Liver (tissue), 9 donors: Measurements from ENCODE around the gene GRK6. TPM values are rescaled to one million over a fixed set of nuclear protein-coding genes. Genes with fewer than 3 reads are reported as not detected.

ENCODE experiments used
- DNase-seq: peaks from one replicate; pipeline ENCODE4 v3.0.0-alpha.2; 2017; ENCODE audit warnings: low spot score
- H3K27ac ChIP-seq, 2 donors: one replicate each; pipeline ENCODE4 v1.7.0; 2013; ENCODE audit warnings: inconsistent platforms in 2 of 2, low read length in 2 of 2, control low read depth in 1 of 2, low read depth in 1 of 2, mild to moderate bottlenecking in 1 of 2
- H3K27me3 ChIP-seq, 4 donors: one replicate each; pipeline versions ENCODE4 v1.6.1 to v1.7.0; 2013; ENCODE audit warnings: low read length in 3 of 4, inconsistent platforms in 1 of 4, mild to moderate bottlenecking in 1 of 4, moderate library complexity in 1 of 4; ENCODE audit not compliant: control insufficient read depth in 4 of 4, insufficient read depth in 4 of 4
- H3K36me3 ChIP-seq, 4 donors: one replicate each; pipeline versions ENCODE4 v1.6.1 to v1.7.0; 2013; ENCODE audit warnings: low read length in 3 of 4, mild to moderate bottlenecking in 3 of 4, low read depth in 1 of 4, moderate library complexity in 1 of 4; ENCODE audit not compliant: control insufficient read depth in 4 of 4, insufficient read depth in 3 of 4
- H3K4me1 ChIP-seq, 4 donors: one replicate each; pipeline versions ENCODE4 v1.6.1 to v1.7.0; 2013; ENCODE audit warnings: low read length in 3 of 4, mild to moderate bottlenecking in 3 of 4, moderate library complexity in 1 of 4; ENCODE audit not compliant: control insufficient read depth in 4 of 4, insufficient read depth in 4 of 4
- H3K4me3 ChIP-seq, 3 donors: one replicate each; pipeline versions ENCODE4 v1.6.1 to v1.7.0; 2013; ENCODE audit warnings: low read length in 3 of 3, control low read depth in 1 of 3, low read depth in 1 of 3, mild to moderate bottlenecking in 1 of 3
- H3K9ac ChIP-seq, 2 donors: one replicate each; pipeline ENCODE4 v1.7.0; 2013; ENCODE audit warnings: low read length in 2 of 2, mild to moderate bottlenecking in 2 of 2, moderate library complexity in 2 of 2, control low read depth in 1 of 2, low read depth in 1 of 2
- H3K9me3 ChIP-seq, 4 donors: one replicate each; pipeline versions ENCODE4 v1.6.1 to v1.7.0; 2013; ENCODE audit warnings: low read length in 3 of 4; ENCODE audit not compliant: control insufficient read depth in 4 of 4
- CTCF ChIP-seq: fragments of 150-350 bp; IDR thresholded peaks from 2 replicates; pipeline ENCODE4 v1.5.1; 2017; ENCODE audit warnings: improper control_type of control experiment, low read depth, low read length; ENCODE audit not compliant: missing input control
- EGR1 ChIP-seq, 2 donors: IDR thresholded peaks; 2 replicates each; pipeline ENCODE4 v1.6.1; 2016 to 2018; ENCODE audit warnings: antibody characterized with exemption in 2 of 2, low read depth in 2 of 2
- FOXA2 ChIP-seq: IDR thresholded peaks from 2 replicates; pipeline ENCODE4 v1.6.1; 2016; ENCODE audit warnings: antibody characterized with exemption
- GABPA ChIP-seq, 2 donors: IDR thresholded peaks in 1 of 2; conservative IDR thresholded peaks in 1 of 2; 2 replicates each; pipeline ENCODE4 v1.6.1; 2016; ENCODE audit warnings: antibody characterized with exemption in 2 of 2, mild to moderate bottlenecking in 1 of 2, moderate library complexity in 1 of 2
- WGBS: extraction: QIAGEN DNeasy Blood & Tissue Kit; methylation state at CpG from one replicate; pipeline ENCODE4 v1.1.7; 2013; 5-methylcytosine and 5-hydroxymethylcytosine counted together
- polyA plus RNA-seq, 2 donors: library from polyadenylated mRNA; stranded (reverse) in 1 of 2; unstranded in 1 of 2; fragments of 200-250 nt in 1 of 2; fragments of >200 nt in 1 of 2; fragmentation: Nextera tagmentation in 1 of 2; extraction: Ambion mirVana in 1 of 2; gene quantifications; one replicate each; pipeline versions ENCODE4 v1.2.1 to v1.2.3, GENCODE V29; 2013 to 2015
- total RNA-seq, 2 donors: library from RNA; depleted of rRNA; stranded (reverse); fragments of >200 nt; gene quantifications; one replicate each; pipeline ENCODE4 v1.2.3, GENCODE V29; 2014
- TF ChIP-seq, protein P1 (sequence below): IDR thresholded peaks from 2 replicates; pipeline ENCODE4 v1.6.1; 2016; ENCODE audit warnings: antibody characterized with exemption, mild to moderate bottlenecking
- TF ChIP-seq, protein P2 (sequence below): IDR thresholded peaks from 2 replicates; pipeline ENCODE4 v1.6.1; 2016; ENCODE audit warnings: antibody characterized with exemption
- donor health status: healthy.
- donor health status: healthy.
- donor health status: healthy.
- donor health status: healthy.
- donor health status: healthy.

GRK6 gene
- total and polyA plus RNA-seq, 4 donors = 3.1 to 24.0 (median 10.8) TPM

DNA sequence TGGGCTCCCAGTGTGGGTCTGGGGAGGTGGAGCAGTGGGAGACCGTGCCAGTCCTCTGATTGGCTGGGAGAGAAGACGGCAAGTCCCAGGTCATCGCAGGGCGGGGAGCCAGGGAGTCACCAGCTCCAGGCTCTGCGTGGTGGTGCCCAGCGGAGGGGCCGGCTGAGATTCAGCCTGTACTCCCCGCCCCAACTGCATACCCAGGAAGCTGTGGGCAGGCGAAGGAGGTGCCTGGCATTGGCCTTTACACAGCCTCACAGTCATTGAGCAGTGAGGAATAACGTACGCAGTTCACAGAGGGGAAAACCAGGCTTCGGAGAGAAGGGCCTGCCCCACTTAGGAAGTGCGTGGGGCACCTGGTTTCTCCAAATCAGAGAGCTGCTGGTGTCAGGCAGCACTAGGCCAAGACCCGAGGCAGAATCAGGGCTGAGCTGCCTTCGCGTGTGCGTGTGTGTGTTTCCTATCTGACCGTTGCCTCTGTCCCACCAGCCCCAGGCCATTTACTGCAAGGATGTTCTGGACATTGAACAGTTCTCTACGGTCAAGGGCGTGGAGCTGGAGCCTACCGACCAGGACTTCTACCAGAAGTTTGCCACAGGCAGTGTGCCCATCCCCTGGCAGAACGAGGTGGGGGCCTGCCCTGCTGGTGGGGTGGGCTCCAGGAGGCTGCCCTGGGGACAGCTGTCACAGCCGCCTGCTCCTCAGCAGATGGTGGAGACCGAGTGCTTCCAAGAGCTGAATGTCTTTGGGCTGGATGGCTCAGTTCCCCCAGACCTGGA, 13.9 kb downstream of the GRK6 start:
- 94% methylated on average over 24 of the region's 24 CpGs for WGBS
- H3K4me3 ChIP-seq = no peak overlapping the region
- H3K27me3 ChIP-seq = no peaks in the 10 kb centered on the region
- H3K27ac ChIP-seq = no peak overlapping the region
- no peaks in the 10 kb centered on the region for H3K4me1 ChIP-seq
- no peak for DNase-seq
- no peak for TF ChIP-seq GABPA (IDR thresholded peaks at IDR 0.05 in 1 of 2, conservative IDR thresholded peaks at IDR 0.05 in 1 of 2)
- TF ChIP-seq, protein P1, sequence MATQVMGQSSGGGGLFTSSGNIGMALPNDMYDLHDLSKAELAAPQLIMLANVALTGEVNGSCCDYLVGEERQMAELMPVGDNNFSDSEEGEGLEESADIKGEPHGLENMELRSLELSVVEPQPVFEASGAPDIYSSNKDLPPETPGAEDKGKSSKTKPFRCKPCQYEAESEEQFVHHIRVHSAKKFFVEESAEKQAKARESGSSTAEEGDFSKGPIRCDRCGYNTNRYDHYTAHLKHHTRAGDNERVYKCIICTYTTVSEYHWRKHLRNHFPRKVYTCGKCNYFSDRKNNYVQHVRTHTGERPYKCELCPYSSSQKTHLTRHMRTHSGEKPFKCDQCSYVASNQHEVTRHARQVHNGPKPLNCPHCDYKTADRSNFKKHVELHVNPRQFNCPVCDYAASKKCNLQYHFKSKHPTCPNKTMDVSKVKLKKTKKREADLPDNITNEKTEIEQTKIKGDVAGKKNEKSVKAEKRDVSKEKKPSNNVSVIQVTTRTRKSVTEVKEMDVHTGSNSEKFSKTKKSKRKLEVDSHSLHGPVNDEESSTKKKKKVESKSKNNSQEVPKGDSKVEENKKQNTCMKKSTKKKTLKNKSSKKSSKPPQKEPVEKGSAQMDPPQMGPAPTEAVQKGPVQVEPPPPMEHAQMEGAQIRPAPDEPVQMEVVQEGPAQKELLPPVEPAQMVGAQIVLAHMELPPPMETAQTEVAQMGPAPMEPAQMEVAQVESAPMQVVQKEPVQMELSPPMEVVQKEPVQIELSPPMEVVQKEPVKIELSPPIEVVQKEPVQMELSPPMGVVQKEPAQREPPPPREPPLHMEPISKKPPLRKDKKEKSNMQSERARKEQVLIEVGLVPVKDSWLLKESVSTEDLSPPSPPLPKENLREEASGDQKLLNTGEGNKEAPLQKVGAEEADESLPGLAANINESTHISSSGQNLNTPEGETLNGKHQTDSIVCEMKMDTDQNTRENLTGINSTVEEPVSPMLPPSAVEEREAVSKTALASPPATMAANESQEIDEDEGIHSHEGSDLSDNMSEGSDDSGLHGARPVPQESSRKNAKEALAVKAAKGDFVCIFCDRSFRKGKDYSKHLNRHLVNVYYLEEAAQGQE = no peak
- no peaks in the 10 kb centered on the region for H3K9me3 ChIP-seq
- peaks cover 2 to 17% (median 11%) of the 10 kb centered on the region in 4 donors for H3K36me3 ChIP-seq
- H3K9ac ChIP-seq = no peak overlapping the region

- 92% methylated on average over 26 of the region's 26 CpGs for whole genome bisulfite sequencing
- H3K4me3 ChIP-seq = no peak overlapping the region
These were observed 14.7 kb downstream of the GRK6 start for GRCh38 chr5:177440990-177441780.

More at GRCh38 chr5:177440990-177441780, 14.7 kb downstream of the GRK6 start:
- no peak for DNase-seq
- no peak overlapping the region for H3K27ac ChIP-seq
- H3K9me3 ChIP-seq = no peaks in the 10 kb centered on the region
- peaks cover 3 to 4% (median 3%) of the 10 kb centered on the region in 4 donors for H3K4me1 ChIP-seq
- no peak for TF ChIP-seq EGR1 (IDR thresholded peaks at IDR 0.05; ENCODE audit: low read depth in 2 of 2)
- TF ChIP-seq, protein P2, sequence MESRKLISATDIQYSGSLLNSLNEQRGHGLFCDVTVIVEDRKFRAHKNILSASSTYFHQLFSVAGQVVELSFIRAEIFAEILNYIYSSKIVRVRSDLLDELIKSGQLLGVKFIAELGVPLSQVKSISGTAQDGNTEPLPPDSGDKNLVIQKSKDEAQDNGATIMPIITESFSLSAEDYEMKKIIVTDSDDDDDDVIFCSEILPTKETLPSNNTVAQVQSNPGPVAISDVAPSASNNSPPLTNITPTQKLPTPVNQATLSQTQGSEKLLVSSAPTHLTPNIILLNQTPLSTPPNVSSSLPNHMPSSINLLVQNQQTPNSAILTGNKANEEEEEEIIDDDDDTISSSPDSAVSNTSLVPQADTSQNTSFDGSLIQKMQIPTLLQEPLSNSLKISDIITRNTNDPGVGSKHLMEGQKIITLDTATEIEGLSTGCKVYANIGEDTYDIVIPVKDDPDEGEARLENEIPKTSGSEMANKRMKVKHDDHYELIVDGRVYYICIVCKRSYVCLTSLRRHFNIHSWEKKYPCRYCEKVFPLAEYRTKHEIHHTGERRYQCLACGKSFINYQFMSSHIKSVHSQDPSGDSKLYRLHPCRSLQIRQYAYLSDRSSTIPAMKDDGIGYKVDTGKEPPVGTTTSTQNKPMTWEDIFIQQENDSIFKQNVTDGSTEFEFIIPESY = no peak
- TF ChIP-seq CTCF = no peak
- TF ChIP-seq FOXA2 = no peak
- H3K36me3 ChIP-seq = peaks cover 2 to 15% (median 8%) of the 10 kb centered on the region in 4 donors
- no peaks in the 10 kb centered on the region for H3K27me3 ChIP-seq
- no peak overlapping the region for H3K9ac ChIP-seq
